OCI-LY1 (cell line): ENCODE measurements around the gene CYSRT1.

Source experiments
- H2AFZ ChIP-seq: fragments of 200-600 bp; sonication (generic), shearing (Covaris generic); 2 replicates; pipeline ENCODE4 v1.6.0; 2014; ENCODE audit warnings: antibody characterized with exemption, mild to moderate bottlenecking, low read length
- H3F3A ChIP-seq: fragments of 200-600 bp; sonication (generic), shearing (Covaris generic); 2 replicates; pipeline ENCODE4 v1.6.0; 2014; ENCODE audit warnings: mild to moderate bottlenecking, antibody characterized with exemption, low read length, moderate library complexity; ENCODE audit not compliant: insufficient read depth
- H3K27ac ChIP-seq: fragments of 200-600 bp; sonication (generic); 2 replicates; pipeline ENCODE4 v1.5.1; 2014; ENCODE audit warnings: low read length, mixed run types, mild to moderate bottlenecking, low read depth; ENCODE audit not compliant: poor library complexity, severe bottlenecking
- H3K27me3 ChIP-seq: fragments of 200-600 bp; sonication (generic); 2 replicates; pipeline ENCODE4 v1.6.0; 2014; ENCODE audit warnings: antibody characterized with exemption, mild to moderate bottlenecking, low read length, moderate library complexity; ENCODE audit not compliant: insufficient read depth
- H3K36me3 ChIP-seq: fragments of 200-600 bp; sonication (generic); 2 replicates; pipeline ENCODE4 v1.6.1; 2014; ENCODE audit warnings: mild to moderate bottlenecking, antibody characterized with exemption, low read length, moderate library complexity, mixed read lengths; ENCODE audit not compliant: insufficient read depth
- H3K4me1 ChIP-seq: fragments of 200-600 bp; sonication (generic); 2 replicates; pipeline ENCODE4 v1.5.1; 2014; ENCODE audit warnings: mild to moderate bottlenecking, low read length, moderate library complexity; ENCODE audit not compliant: insufficient read depth, severe bottlenecking
- H3K4me2 ChIP-seq: fragments of 200-600 bp; sonication (generic), shearing (Covaris generic); 2 replicates; pipeline ENCODE4 v1.6.1; 2014; ENCODE audit warnings: low read length
- H3K4me3 ChIP-seq: fragments of 200-600 bp; sonication (generic); 2 replicates; pipeline ENCODE4 v1.5.1; 2014; ENCODE audit warnings: low read length, low read depth, mild to moderate bottlenecking, mixed read lengths; ENCODE audit not compliant: poor library complexity, severe bottlenecking
- H3K79me2 ChIP-seq: fragments of 200-600 bp; shearing (Covaris generic); 2 replicates; pipeline ENCODE4 v1.6.1; 2016; ENCODE audit warnings: mixed run types, low read length, mixed read lengths; ENCODE audit not compliant: insufficient read depth
- H3K9ac ChIP-seq: fragments of 200-600 bp; sonication (generic), shearing (Covaris generic); 2 replicates; pipeline ENCODE4 v1.6.1; 2014; ENCODE audit warnings: mild to moderate bottlenecking, low read length, mixed read lengths
- H3K9me2 ChIP-seq: fragments of 200-600 bp; sonication (generic), shearing (Covaris generic); 2 replicates; pipeline ENCODE4 v1.6.1; 2014; ENCODE audit warnings: low read depth, mild to moderate bottlenecking, low read length, mixed read lengths
- H3K9me3 ChIP-seq: fragments of 200-600 bp; shearing (Covaris generic); 2 replicates; pipeline ENCODE4 v1.6.1; 2014; ENCODE audit warnings: low read length, mixed read lengths
- H4K20me1 ChIP-seq: fragments of 200-600 bp; sonication (generic), shearing (Covaris generic); 2 replicates; pipeline ENCODE4 v1.6.0; 2016; ENCODE audit warnings: mild to moderate bottlenecking, low read length; ENCODE audit not compliant: insufficient read depth
- CTCF ChIP-seq: fragments of 200-600 bp; sonication (generic), shearing (Covaris generic); IDR thresholded peaks from 2 replicates; pipeline ENCODE4 v1.5.1; 2017; ENCODE audit warnings: mild to moderate bottlenecking, antibody characterized with exemption, low read length, moderate library complexity, mixed read lengths
- EZH2 ChIP-seq: fragments of 200-600 bp; sonication (generic), shearing (Covaris generic); IDR thresholded peaks from 2 replicates; pipeline ENCODE4 v1.8.0; 2017; ENCODE audit warnings: borderline replicate concordance, mixed run types, mild to moderate bottlenecking, antibody characterized with exemption, low read length, moderate library complexity, mixed read lengths

The CYSRT1 gene

DNA sequence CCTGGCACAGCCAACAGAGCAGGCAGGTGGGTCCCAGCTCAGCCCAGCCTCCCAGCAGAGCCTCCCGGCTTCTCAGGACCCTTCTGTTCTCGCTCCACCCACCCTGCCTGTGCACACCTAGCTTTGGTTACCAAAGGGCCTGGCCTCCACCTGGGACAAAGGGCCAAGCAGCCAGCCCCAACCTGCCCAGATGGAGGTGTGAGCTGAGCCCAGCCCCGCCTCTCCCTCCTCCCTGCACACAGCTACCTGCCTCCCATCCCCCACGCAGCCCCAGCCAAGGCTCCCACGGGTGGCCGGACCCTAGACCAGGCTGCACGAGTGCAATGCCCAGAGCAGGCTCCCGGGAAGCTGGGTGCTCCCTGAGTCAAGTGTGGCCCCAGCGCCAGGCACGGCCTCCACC, 30.1 kb upstream of the CYSRT1 start:
- Histone ChIP-seq H3F3A (no peaks in the 10 kb centered on the region), H3K9me3 (no peaks in the 10 kb centered on the region), H3K9ac (no peak overlapping the region), H3K4me3 (no peak overlapping the region), H3K27ac (no peak overlapping the region), H3K36me3 (peaks cover 10% of the 10 kb centered on the region), H3K4me1 (peaks cover 8% of the 10 kb centered on the region), H4K20me1 (no peaks in the 10 kb centered on the region), H2AFZ (no peak overlapping the region), H3K4me2 (no peak overlapping the region), H3K79me2 (no peaks in the 10 kb centered on the region), H3K9me2 (no peaks in the 10 kb centered on the region), H3K27me3 (peaks cover 13% of the 10 kb centered on the region)
- no peak for TF ChIP-seq CTCF
- TF ChIP-seq EZH2, result no peak

DNA sequence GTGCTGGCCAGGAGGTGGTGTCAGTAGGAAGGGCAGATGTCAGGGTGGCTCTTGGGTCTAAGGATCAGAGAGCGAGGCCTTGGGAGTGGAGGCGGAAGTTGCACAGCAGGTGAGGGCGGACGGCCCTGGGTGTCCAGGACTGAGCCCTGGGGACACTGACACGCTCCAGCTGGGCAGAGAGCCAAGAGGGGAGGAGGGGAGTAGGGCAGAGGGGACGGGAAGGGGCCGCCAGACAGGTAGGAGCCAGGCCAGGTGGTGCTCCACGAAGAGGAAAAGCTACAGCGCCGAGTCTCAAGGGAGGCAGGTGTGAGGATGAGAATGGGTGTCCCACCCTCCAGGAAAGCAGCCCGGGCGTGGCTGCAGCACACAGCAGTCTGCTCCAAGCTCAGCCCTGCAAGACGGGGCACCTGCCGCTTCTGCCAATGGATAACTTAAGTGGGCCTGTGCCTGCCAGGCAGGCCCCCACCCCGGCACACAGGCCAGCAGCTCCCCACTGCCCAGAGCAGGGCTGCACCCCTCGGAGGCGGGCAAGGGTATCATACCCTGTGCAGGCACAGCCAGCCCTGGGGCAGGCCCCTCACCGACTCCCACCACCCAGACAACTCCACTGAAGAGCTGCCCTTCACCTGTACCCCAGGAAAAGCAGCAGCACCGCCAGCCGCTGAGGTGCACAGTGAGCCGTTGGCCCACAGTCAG, 29.3 kb upstream of the CYSRT1 start:
- Histone ChIP-seq H3K4me1 (peaks cover 6% of the 10 kb centered on the region), H4K20me1 (no peaks in the 10 kb centered on the region), H3K9me2 (no peaks in the 10 kb centered on the region), H3F3A (no peaks in the 10 kb centered on the region), H3K4me2 (no peak overlapping the region), H3K79me2 (no peaks in the 10 kb centered on the region), H3K9ac (no peak overlapping the region), H3K9me3 (no peaks in the 10 kb centered on the region), H3K36me3 (peaks cover 2% of the 10 kb centered on the region; the same call in 1 of the 2 replicates), H3K27ac (no peak overlapping the region), H3K27me3 (peaks cover 13% of the 10 kb centered on the region), H2AFZ (no peak overlapping the region), H3K4me3 (no peak overlapping the region)
- TF ChIP-seq EZH2 (no peak), CTCF (no peak)

GRCh38 chr9:137198051-137198901, 26.7 kb upstream of the CYSRT1 start:
- TF ChIP-seq CTCF (no peak), EZH2 (no peak)
- no peaks in the 10 kb centered on the region for H3K36me3 ChIP-seq
- no peak overlapping the region for H3K4me2 ChIP-seq
- H3K9me3 ChIP-seq, result no peaks in the 10 kb centered on the region
- H4K20me1 ChIP-seq, result no peaks in the 10 kb centered on the region
- H2AFZ ChIP-seq, result no peak overlapping the region
- no peaks in the 10 kb centered on the region for H3K79me2 ChIP-seq
- H3K27me3 ChIP-seq, result peaks cover 13% of the 10 kb centered on the region
- no peaks in the 10 kb centered on the region for H3F3A ChIP-seq
- H3K4me3 ChIP-seq, result no peak overlapping the region
- no peak overlapping the region for H3K27ac ChIP-seq
- H3K9ac ChIP-seq, result no peak overlapping the region
- no peaks in the 10 kb centered on the region for H3K9me2 ChIP-seq
- peaks cover 28% of the 10 kb centered on the region for H3K4me1 ChIP-seq
